T-helper 2 cell (primary cell): ENCODE data around the gene LDHB.
"Not testable (repeated sequence)": the region's sequence is repeated elsewhere in the genome, so short reads cannot be mapped to it uniquely, and the experiment has no call there.

Experiments used
- DNase-seq, 5 experiments: peaks; one replicate each; pipeline versions ENCODE4 v3.0.0 to v3.0.0-alpha.2; 2012 to 2022

LDHB gene

DNA sequence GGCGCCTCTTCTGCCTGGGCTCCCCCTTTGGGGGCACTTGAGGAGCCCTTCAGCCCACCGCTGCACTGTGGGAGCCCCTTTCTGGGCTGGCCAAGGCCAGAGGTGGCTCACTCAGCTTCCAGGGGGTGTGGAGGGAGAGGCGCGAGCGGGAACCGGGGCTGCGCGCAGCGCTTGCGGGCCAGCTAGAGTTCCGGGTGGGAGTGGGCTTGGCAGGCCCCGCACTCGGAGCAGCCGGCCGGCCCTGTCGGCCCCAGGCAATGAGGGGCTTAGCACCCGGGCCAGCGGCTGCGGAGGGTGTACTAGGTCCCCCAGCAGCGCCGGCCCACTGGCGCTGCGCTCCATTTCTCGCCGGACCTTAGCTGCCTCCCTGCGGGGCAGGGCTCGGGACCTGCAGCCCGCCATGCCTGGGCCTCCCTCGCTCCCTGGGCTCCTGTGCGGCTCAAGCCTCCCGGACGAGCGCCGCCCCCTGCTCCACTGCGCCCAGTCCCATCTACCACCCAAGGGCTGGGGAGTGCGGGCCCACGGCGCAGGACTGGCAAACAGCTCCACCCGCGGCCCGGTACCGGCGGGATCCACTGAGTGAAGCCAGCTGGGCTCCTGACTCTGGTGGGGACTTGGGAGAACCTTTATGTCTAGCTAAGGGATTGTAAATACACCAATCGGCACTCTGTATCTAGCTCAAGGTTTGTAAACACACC is 3.9 kb upstream of the LDHB start:
- not testable (repeated sequence) for DNase-seq

- peak in 1 of 5 experiments; percentile 16 for DNase-seq
Observed at GRCh38 chr12:21659383-21659782, 1.7 kb upstream of the LDHB start.

DNA sequence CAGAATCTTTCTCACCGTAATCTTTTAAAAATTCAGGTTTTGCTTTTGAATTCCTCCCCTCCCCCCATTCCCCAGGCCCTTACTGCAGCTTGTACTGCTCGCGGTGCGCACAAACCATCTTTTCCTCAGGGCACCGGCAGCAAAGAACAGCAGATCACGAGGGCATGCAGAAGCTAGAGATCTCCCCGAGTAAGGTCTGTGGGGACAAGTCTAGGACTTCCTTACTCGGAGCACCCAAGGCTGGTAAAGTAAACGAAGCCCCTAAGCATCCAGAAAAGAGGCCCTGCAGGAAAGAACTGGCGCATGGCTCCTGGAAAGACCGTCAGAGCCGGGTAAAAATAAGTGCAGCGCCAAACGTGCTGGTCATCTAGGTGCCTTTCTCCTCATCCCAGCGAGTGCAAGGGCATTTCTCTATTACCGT is 727 bp downstream of the LDHB start:
- peak in 2 of 5 experiments; percentile 18 to 83 for DNase-seq

DNA sequence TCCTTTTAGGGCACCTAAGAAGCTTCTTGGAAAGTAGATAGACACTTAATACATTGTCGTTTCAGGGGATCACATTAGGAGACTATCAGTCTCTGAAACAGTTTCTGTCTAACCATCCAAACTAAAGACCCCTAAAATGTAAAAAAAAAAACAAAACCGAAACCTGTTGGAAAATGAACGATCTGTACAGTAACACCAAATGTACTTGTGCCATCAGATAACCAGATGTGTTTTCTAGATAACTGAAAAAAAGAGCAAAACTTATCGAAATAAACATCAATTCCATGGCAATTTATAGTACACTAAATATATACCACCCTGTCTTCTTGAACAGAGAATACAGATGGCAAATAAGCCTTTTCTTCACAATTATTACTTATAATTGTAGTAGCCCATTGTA is 2.1 kb downstream of the LDHB start:
- DNase-seq, result peak in 1 of 5 experiments; percentile 64

DNA sequence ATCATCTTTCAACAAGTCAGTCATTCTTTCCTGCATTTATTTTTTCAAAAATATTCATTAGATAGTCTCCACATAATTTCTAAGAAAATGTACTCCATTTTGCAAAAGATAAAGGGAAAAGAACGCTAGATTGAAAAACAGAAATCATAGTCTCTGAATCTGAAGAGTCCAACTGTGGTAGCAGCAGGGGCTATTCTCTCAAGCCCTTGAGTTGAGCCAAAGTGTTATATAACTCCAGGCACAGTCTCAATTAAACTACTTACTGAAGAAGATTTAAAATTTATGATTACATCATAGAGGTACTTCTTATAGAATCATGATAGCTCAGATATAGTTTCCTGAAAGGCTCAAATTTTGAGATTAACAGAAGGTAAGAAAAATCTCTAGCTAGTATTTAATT is 5.8 kb downstream of the LDHB start:
- no peak for DNase-seq

- DNase-seq, result no peak
Observed at GRCh38 chr12:21650997-21651396, 6.6 kb downstream of the LDHB start.

GRCh38 chr12:21649034-21649433 is 8.6 kb downstream of the LDHB start:
- DNase-seq, result no peak

DNA sequence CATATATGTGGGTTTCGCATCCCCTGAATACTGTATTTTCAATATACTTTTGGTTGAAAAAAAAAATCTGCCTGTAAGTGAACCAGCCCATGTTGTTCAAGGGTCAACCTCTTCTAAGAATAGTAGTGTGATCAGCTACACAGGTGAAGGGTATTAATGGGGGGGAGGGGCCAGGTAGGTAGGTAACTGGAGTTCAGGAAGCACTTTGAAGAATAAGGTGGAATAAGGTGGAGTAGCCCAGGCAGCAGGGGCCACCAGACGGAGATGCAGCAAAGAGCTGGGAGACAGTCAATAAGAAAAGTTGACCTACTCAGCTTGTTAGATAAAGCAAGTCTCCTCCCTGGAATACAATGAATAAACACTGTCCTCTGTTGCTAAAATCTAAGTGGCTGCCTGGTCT is 9.3 kb downstream of the LDHB start:
- no peak for DNase-seq

- no peak for DNase-seq
Observed at GRCh38 chr12:21647179-21647578, 10.5 kb downstream of the LDHB start.

- DNase-seq, result not testable (repeated sequence)
Observed at GRCh38 chr12:21645041-21645500, 12.6 kb downstream of the LDHB start.

GRCh38 chr12:21644516-21644915 is 13.1 kb downstream of the LDHB start:
- no peak for DNase-seq

- DNase-seq, result no peak
Observed at GRCh38 chr12:21643758-21644157, 13.9 kb downstream of the LDHB start.

DNA sequence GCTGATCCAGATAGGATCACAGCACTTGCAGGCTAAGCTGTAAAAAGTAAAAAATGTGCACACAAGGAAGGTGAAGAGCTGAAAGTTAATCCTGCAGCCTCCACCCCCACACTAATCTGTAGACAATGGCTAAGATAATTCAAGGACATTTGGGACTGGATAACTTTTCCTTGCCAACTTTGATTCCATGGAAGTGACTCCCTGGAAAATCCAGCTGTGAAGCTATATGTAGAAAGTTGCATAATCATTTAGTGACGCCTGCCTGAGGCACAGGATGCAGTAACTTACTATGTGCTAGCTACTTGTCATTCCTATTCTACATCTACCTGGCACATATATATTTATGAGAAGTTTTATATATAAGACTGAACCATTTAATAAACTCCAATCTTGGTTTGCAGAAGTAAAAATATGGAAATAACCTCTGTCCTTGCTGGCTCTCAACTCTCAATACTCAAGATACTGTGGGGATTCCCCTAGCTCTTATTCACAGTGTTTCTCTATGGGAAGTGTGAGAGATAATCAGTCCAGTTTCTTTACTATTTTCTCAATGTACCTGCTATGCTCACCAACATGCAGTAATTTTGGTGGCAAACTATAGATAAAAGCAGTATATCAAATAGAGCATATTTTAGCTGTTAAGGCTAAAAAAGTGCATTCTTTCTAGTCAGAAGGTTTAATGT is 14.8 kb downstream of the LDHB start:
- DNase-seq, result no peak

DNA sequence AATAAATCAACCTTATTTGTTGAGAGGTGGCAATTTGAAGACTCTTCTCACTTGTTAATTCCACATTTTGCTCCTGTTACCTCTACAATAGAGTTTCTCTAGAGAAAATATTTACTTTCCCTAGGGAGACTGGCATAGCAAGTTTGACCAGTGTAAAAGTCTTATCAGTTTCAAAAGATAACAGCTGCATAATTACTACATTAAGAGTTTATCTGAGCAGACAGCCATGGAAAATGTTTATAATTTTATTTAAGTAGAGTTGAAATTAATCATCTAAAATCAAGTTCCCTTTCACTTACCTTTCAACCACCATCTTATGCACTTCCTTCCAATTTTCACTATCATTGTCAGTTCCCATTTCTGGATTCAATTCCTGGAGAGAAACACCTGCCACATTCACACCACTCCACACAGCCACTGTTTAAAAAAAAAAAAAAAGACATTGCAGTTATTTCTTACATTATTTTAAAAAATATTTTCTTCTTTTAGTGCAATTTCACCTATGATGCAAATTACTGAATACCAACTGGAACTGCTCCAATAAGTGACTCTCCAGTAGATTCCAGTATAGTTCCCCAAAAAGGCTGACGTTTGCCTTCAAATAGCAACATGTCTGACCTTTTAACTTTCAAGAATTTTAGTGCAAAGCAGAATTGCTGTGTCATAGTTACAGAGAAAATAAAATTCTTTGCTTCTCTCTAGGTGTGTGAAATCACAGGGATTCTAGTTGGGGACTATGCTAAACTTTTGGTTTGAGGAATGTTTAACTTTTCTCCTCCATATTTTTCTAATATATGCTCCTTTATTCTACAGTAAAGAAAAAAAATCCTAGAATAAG is 19.4 kb downstream of the LDHB start:
- DNase-seq, result no peak

- DNase-seq, result no peak
Observed at GRCh38 chr12:21634245-21634644, 23.4 kb downstream of the LDHB start.

DNA sequence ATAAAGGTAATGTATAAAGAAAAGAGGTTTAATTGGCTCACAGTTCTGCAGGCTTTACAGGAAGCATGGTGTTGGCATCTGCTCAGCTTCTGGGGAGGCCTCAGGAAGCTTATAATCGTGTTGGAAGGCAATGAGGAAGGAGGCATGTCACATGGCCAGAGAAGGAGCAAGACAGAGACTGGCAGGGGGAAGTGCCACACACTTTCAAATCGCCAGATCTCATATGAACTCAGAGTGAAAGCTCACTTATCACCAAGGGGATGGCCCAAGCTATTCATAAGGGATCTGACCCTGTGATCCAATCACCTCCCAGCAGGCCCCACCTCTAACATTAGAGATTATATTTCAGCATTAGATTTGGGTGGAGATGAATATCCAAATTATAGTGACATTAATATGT is 26.3 kb downstream of the LDHB start:
- DNase-seq, result no peak

DNA sequence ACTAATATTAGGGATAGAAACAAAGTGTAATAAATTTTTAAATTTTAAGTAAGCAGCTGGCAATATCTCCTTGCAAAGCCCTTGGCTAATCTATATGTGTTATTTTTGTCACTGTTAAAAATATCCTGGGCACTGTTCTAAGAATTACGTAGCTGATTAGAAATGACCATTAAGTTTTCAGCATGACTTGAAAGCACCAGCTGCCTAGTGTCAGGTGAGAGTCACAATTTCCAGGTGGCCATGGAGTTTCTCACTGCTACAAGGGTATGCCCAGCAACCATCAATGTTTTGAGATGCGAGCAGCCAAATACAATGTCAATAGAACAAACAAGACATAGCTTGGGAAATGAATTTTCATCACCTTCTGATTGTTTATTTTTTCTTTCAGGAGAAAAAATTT is 29.7 kb downstream of the LDHB start:
- DNase-seq, result no peak

DNA sequence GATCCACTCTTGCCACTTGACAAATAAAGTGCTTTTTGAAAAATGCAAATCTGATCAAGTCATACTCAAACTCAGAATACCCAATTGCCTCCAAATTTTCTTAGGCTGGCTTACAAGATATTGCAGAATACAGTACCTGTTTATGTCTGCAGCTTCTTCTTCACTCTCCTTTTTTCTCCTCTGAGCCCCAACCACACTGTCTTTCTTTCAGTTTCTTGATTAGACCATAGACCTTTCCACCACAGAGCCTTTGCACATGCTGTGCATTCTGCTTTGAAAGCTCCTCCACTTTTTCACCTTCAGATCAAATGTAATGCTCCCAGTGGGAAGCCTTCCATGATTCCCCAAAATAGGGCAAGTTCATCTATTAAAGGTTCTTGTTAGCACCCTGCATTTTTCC is 39.1 kb downstream of the LDHB start:
- DNase-seq, result peak in 1 of 5 experiments; percentile 52

DNA sequence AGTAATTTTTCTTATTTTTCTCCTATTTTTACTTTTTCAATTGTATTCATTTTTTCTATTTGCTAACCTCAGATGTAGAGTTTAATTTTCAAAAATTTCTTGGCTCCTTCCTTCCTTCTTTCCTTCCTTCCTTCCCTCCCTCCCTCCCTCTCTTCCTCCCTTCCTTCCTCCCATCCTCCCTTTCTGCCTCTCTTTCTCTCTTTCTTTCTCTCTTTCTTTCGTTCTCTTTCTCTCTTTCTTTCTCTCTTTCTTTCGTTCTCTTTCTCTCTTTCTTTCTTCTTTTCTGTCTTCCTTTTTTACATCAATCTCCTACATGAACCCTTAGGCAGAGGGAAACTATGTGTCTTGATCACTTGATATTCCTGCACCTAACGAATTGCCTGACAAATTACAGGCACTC is 40.6 kb downstream of the LDHB start:
- DNase-seq, result no peak

DNA sequence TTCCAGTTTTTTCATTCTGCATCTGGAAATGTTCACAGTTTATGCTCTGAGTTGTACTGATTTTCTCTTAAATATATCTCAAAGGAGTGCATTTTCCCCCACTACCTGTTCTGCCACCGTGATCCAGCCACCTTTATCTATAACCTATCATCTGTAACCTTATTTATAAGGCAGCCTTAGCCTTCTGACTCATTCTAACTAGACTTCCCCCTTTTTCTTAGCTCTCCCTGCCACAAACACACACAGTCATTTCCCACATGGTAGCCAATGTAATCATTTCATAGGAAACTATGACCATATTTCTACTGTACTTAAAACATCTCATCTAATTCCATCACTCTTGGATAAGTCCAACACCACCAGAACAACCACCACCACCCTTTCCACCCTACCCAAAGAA is 42.2 kb downstream of the LDHB start:
- peak in 1 of 5 experiments; percentile 63 for DNase-seq

DNA sequence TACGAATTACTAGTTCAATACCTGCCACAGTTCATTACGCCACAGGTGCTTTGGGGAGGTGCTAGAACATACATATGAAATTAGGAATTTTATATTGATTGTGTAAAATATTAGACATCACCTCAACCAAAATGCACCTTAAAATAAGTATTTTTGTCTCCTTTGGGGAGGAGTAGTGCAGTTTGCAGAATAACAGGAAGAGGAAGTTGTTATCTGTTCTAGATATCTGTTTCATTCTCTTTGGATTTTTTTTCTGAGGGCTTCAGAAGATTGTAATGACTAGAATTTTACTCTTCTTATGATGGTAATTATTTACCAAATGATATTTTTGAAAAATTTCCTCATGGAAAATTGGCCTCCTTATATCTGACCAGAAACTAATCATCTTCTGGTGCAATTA is 43.1 kb downstream of the LDHB start:
- DNase-seq, result peak in 1 of 5 experiments; percentile 56

DNA sequence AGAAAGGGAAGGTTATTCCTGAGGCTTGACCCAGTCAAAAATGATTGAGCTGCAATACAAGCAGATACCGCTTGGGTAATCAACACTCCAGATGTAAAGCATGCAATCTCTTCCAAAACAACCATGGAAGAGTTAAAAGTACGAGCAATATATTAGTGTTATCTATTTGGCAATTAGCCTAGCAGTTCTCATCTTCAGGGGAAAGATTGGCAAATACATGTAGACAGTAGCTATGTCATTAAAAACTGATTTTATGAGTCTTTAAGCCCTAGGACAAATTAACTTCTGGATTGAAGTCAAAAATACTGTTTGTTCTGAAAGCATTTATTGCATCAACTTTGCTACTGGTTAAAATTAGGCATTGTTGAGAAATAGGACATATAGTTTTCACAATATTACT is 43.7 kb downstream of the LDHB start:
- no peak for DNase-seq

GRCh38 chr12:21608196-21608595 is 49.4 kb downstream of the LDHB start:
- DNase-seq, result no peak
